ENCODE measurements around the gene SYCP3.
"Not testable (repeated sequence)": the region's sequence is repeated elsewhere in the genome, so short reads cannot be mapped to it uniquely, and the experiment has no call there.

The SYCP3 gene

GRCh38 chr12:101763246-101763931 lies 24.1 kb upstream of the SYCP3 start:
- H3K4me3 ChIP-seq (ENCODE audit: low read depth, low read length), result no peak overlapping the region

GRCh38 chr12:101761781-101762180 lies 22.5 kb upstream of the SYCP3 start:
- no peak for DNase-seq (ENCODE audit: low read depth)
- H3K4me3 ChIP-seq (ENCODE audit: low read depth, low read length), result no peak overlapping the region

More at GRCh38 chr12:101763246-101763931, 24.1 kb upstream of the SYCP3 start:
- no peak for DNase-seq (ENCODE audit: low read depth)

- DNase-seq (ENCODE audit: low read depth), result no peak
- no peak overlapping the region for H3K4me3 ChIP-seq (ENCODE audit: low read depth, low read length)
These were observed 22.1 kb upstream of the SYCP3 start for GRCh38 chr12:101761350-101761749.

GRCh38 chr12:101759396-101760047 lies 20.3 kb upstream of the SYCP3 start:
- H3K4me3 ChIP-seq (ENCODE audit: low read depth, low read length), result no peak overlapping the region
- DNase-seq (ENCODE audit: low read depth), result no peak

- DNase-seq (ENCODE audit: low read depth), result no peak
- H3K4me3 ChIP-seq (ENCODE audit: low read depth, low read length), result no peak overlapping the region
These were observed 10.9 kb upstream of the SYCP3 start for GRCh38 chr12:101750152-101750551.

GRCh38 chr12:101749657-101750056 lies 10.4 kb upstream of the SYCP3 start:
- no peak for DNase-seq (ENCODE audit: low read depth)
- H3K4me3 ChIP-seq (ENCODE audit: low read depth, low read length), result no peak overlapping the region

GRCh38 chr12:101748907-101749306 lies 9.6 kb upstream of the SYCP3 start:
- H3K4me3 ChIP-seq (ENCODE audit: low read depth, low read length), result no peak overlapping the region
- DNase-seq (ENCODE audit: low read depth), result no peak

- H3K4me3 ChIP-seq (ENCODE audit: low read depth, low read length), result no peak overlapping the region
- DNase-seq (ENCODE audit: low read depth), result no peak
These were observed 8.4 kb upstream of the SYCP3 start for GRCh38 chr12:101747697-101748096.

- DNase-seq (ENCODE audit: low read depth), result no peak
- H3K4me3 ChIP-seq (ENCODE audit: low read depth, low read length), result no peak overlapping the region
These were observed 7.4 kb upstream of the SYCP3 start for GRCh38 chr12:101746661-101747060.

- DNase-seq (ENCODE audit: low read depth), result no peak
- no peak overlapping the region for H3K4me3 ChIP-seq (ENCODE audit: low read depth, low read length)
These were observed 6.9 kb upstream of the SYCP3 start for GRCh38 chr12:101746196-101746595.

GRCh38 chr12:101745481-101745880 lies 6.2 kb upstream of the SYCP3 start:
- DNase-seq (ENCODE audit: low read depth), result no peak
- H3K4me3 ChIP-seq (ENCODE audit: low read depth, low read length), result no peak overlapping the region

GRCh38 chr12:101743724-101744472 lies 4.6 kb upstream of the SYCP3 start:
- DNase-seq (ENCODE audit: low read depth), result no peak
- H3K4me3 ChIP-seq (ENCODE audit: low read depth, low read length), result no peak overlapping the region

GRCh38 chr12:101743242-101743641 lies 4.0 kb upstream of the SYCP3 start:
- DNase-seq (ENCODE audit: low read depth), result no peak
- H3K4me3 ChIP-seq (ENCODE audit: low read depth, low read length), result no peak overlapping the region

GRCh38 chr12:101740980-101741379 lies 1.7 kb upstream of the SYCP3 start:
- DNase-seq (ENCODE audit: low read depth), result no peak
- H3K4me3 ChIP-seq (ENCODE audit: low read depth, low read length), result no peak overlapping the region

GRCh38 chr12:101740566-101740965 lies 1.3 kb upstream of the SYCP3 start:
- H3K4me3 ChIP-seq (ENCODE audit: low read depth, low read length), result no peak overlapping the region
- DNase-seq (ENCODE audit: low read depth), result no peak

- no peak overlapping the region for H3K4me3 ChIP-seq (ENCODE audit: low read depth, low read length)
- no peak for DNase-seq (ENCODE audit: low read depth)
These were observed 1.8 kb downstream of the SYCP3 start for GRCh38 chr12:101737476-101737875.

- not testable (repeated sequence) for DNase-seq (ENCODE audit: low read depth)
These were observed 4.8 kb downstream of the SYCP3 start for GRCh38 chr12:101734482-101734881.

GRCh38 chr12:101733166-101733565 lies 6.1 kb downstream of the SYCP3 start:
- no peak overlapping the region for H3K4me3 ChIP-seq (ENCODE audit: low read depth, low read length)
- DNase-seq (ENCODE audit: low read depth), result no peak

More at GRCh38 chr12:101734482-101734881, 4.8 kb downstream of the SYCP3 start:
- H3K4me3 ChIP-seq (ENCODE audit: low read depth, low read length), result not testable (repeated sequence)

GRCh38 chr12:101732318-101732717 lies 6.9 kb downstream of the SYCP3 start:
- no peak for DNase-seq (ENCODE audit: low read depth)
- no peak overlapping the region for H3K4me3 ChIP-seq (ENCODE audit: low read depth, low read length)

- H3K4me3 ChIP-seq (ENCODE audit: low read depth, low read length), result no peak overlapping the region
These were observed 9.4 kb downstream of the SYCP3 start for GRCh38 chr12:101729842-101730241.

More at GRCh38 chr12:101729842-101730241, 9.4 kb downstream of the SYCP3 start:
- no peak for DNase-seq (ENCODE audit: low read depth)

Measured in skeletal muscle cell (primary cell).